ENCODE results near the gene CCNH.

CCNH gene

GRCh38 chr5:87388129-87388528 lies 24.6 kb downstream of the CCNH start:
- Histone ChIP-seq H3K27me3 (no peaks in the 10 kb centered on the region), H3K9me3 (0 out of 2 replicates have a peak, but pooled peaks cover 2% of the 10 kb centered on the region), H3K4me3 (ENCODE audit: low read depth, low read length) (no peak overlapping the region), H3K36me3 (peaks cover 75% of the 10 kb centered on the region), H3K4me1 (no peaks in the 10 kb centered on the region)
- DNase-seq = no peak
- TF ChIP-seq CTCF (IDR thresholded peaks at IDR 0.05; ENCODE audit: low read depth, low read length) = no peak

- Histone ChIP-seq H3K4me1 (no peaks in the 10 kb centered on the region), H3K36me3 (peaks cover 64% of the 10 kb centered on the region), H3K27me3 (no peaks in the 10 kb centered on the region), H3K4me3 (ENCODE audit: low read depth, low read length) (no peak overlapping the region), H3K9me3 (0 out of 2 replicates have a peak, but pooled peaks cover 2% of the 10 kb centered on the region)
- DNase-seq = no peak
- no peak for TF ChIP-seq CTCF (IDR thresholded peaks at IDR 0.05; ENCODE audit: low read depth, low read length)
Observed at GRCh38 chr5:87385802-87386201, 26.9 kb downstream of the CCNH start.

DNA sequence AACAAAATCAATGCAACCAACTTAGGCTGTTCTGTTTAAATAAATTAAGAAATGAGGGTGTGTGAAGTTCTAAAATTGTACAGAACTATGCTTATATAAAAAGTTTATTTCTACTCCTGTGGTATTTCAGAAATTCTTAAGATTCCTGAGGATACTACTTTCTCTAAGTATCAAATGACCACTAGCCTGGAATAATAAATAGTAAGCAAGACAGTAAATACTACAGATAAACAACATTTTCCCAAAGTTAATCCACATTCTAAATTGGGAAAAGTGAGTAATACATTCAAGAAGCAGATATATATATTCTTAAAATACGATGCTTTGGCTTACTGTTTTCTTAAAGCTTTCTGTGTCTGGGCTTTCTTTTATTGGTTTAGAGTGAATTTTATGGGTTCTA lies 29.5 kb downstream of the CCNH start:
- TF ChIP-seq CTCF (IDR thresholded peaks at IDR 0.05; ENCODE audit: low read depth, low read length) = no peak
- Histone ChIP-seq H3K4me1 (no peaks in the 10 kb centered on the region), H3K4me3 (ENCODE audit: low read depth, low read length) (no peak overlapping the region), H3K9me3 (no peaks in the 10 kb centered on the region), H3K36me3 (peaks cover 48% of the 10 kb centered on the region), H3K27me3 (no peaks in the 10 kb centered on the region)
- DNase-seq = no peak

DNA sequence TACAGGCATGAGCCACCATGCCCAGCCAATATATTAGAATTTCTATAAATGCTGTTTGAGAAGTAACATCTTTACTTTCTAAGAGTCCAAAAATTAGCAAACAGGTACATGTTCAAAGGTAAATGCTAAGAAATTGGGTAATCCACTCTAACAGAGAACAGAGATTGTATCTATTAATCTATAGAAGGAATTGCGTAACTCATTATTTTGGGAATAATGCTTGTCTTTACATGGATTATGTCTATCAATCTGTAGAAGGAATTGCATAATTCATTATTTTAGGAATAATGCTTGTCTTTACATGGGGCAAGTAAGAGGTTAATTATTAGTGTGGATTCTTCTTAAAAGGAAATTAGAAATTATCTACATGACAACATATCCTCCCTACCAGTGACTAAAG lies 30.5 kb downstream of the CCNH start:
- Histone ChIP-seq H3K9me3 (no peaks in the 10 kb centered on the region), H3K4me3 (ENCODE audit: low read depth, low read length) (no peak overlapping the region), H3K36me3 (peaks cover 43% of the 10 kb centered on the region), H3K4me1 (no peaks in the 10 kb centered on the region), H3K27me3 (no peaks in the 10 kb centered on the region)
- no peak for TF ChIP-seq CTCF (IDR thresholded peaks at IDR 0.05; ENCODE audit: low read depth, low read length)
- no peak for DNase-seq

- TF ChIP-seq CTCF (IDR thresholded peaks at IDR 0.05; ENCODE audit: low read depth, low read length) = no peak
- Histone ChIP-seq H3K27me3 (no peaks in the 10 kb centered on the region; the same call in 1 of the 2 replicates), H3K4me1 (no peaks in the 10 kb centered on the region), H3K4me3 (ENCODE audit: low read depth, low read length) (no peak overlapping the region), H3K9me3 (no peaks in the 10 kb centered on the region), H3K36me3 (peaks cover 43% of the 10 kb centered on the region)
- DNase-seq = no peak
Observed at GRCh38 chr5:87372705-87373104, 40.0 kb downstream of the CCNH start.

- no peak for TF ChIP-seq CTCF (IDR thresholded peaks at IDR 0.05; ENCODE audit: low read depth, low read length)
- DNase-seq = no peak
- H3K36me3 ChIP-seq = peaks cover 24% of the 10 kb centered on the region
Observed at GRCh38 chr5:87369431-87369830, 43.3 kb downstream of the CCNH start.

More at GRCh38 chr5:87369431-87369830, 43.3 kb downstream of the CCNH start:
- Histone ChIP-seq H3K4me3 (ENCODE audit: low read depth, low read length) (no peak overlapping the region), H3K4me1 (no peaks in the 10 kb centered on the region), H3K9me3 (no peaks in the 10 kb centered on the region), H3K27me3 (no peaks in the 10 kb centered on the region; the same call in 1 of the 2 replicates)
